WTC11 (cell line): Measurements from ENCODE around the gene FLRT1. TPM values are rescaled to one million over a fixed set of nuclear protein-coding genes. Genes with fewer than 3 reads are reported as not detected.

Experiments
- ATAC-seq: fragments of 200-7000 bp; cut with Tn5 transposase; 2 replicates; pipeline ENCODE4 v1.10.0; 2021; ENCODE audit warnings: mild to moderate bottlenecking, moderate library complexity
- CTCF ChIA-PET: fragments of 300-600 bp; sonication (Branson Sonifier 250); formaldehyde crosslinking; loops from one replicate; lab custom pipeline; 2021; ENCODE audit warnings: antibody characterized with exemption; lab: Charles Lee
- POLR2A ChIA-PET: fragments of 350-600 bp; sonication (Branson Sonifier 250); formaldehyde crosslinking; loops from one replicate; lab custom pipeline; 2021; ENCODE audit warnings: antibody characterized with exemption; lab: Charles Lee
- DNase-seq: peaks from one replicate; pipeline ENCODE4 v3.0.0; 2021; ENCODE audit warnings: low spot score
- H3K27ac Mint-ChIP-seq: 2 replicates; pipeline ENCODE4 v1.8.0; 2021; ENCODE audit warnings: mixed read lengths
- H3K27me3 Mint-ChIP-seq: 2 replicates; pipeline ENCODE4 v1.8.0; 2021; ENCODE audit warnings: low read depth, mild to moderate bottlenecking, moderate library complexity, mixed read lengths
- H3K36me3 Mint-ChIP-seq: 2 replicates; pipeline ENCODE4 v1.8.0; 2021; ENCODE audit warnings: mixed read lengths
- H3K4me1 Mint-ChIP-seq: 2 replicates; pipeline ENCODE4 v1.8.0; 2022; ENCODE audit warnings: mixed read lengths
- H3K4me3 Mint-ChIP-seq: 2 replicates; pipeline ENCODE4 v1.8.0; 2021; ENCODE audit warnings: mild to moderate bottlenecking, moderate library complexity, mixed read lengths
- H3K9me3 Mint-ChIP-seq: 2 replicates; pipeline ENCODE4 v1.8.0; 2021; ENCODE audit warnings: mixed read lengths
- ATF1 ChIP-seq: sonication (generic); formaldehyde crosslinking; IDR thresholded peaks from 2 replicates; pipeline ENCODE4 v1.8.1; 2023; ENCODE audit warnings: mild to moderate bottlenecking, moderate library complexity, missing genetic modification reagents
- CBFB ChIP-seq: sonication (generic); formaldehyde crosslinking; IDR thresholded peaks from 2 replicates; pipeline ENCODE4 v1.8.1; 2022; ENCODE audit warnings: mild to moderate bottlenecking, low read depth, missing genetic modification reagents
- CREB1 ChIP-seq: sonication (generic); formaldehyde crosslinking; IDR thresholded peaks from 2 replicates; pipeline ENCODE4 v1.8.0; 2023; ENCODE audit warnings: mild to moderate bottlenecking, missing genetic modification reagents
- CREM ChIP-seq: sonication (generic); formaldehyde crosslinking; IDR thresholded peaks from 2 replicates; pipeline ENCODE4 v1.8.1; 2022; ENCODE audit warnings: mild to moderate bottlenecking, missing genetic modification reagents, moderate library complexity
- EMX1 ChIP-seq: fragments of 250-450 bp; sonication (Bioruptor Pico); IDR thresholded peaks from 2 replicates; pipeline ENCODE4 v1.8.0; 2021; ENCODE audit warnings: mild to moderate bottlenecking
- ESRRA ChIP-seq: sonication (generic); formaldehyde crosslinking; IDR thresholded peaks from 2 replicates; pipeline ENCODE4 v1.8.1; 2022; ENCODE audit warnings: mild to moderate bottlenecking, missing genetic modification reagents, borderline replicate concordance
- FOXJ3 ChIP-seq: sonication (generic); formaldehyde crosslinking; IDR thresholded peaks from 2 replicates; pipeline ENCODE4 v1.9.0; 2021; ENCODE audit warnings: missing genetic modification reagents, mild to moderate bottlenecking, borderline replicate concordance
- FOXK1 ChIP-seq: sonication (generic); formaldehyde crosslinking; IDR thresholded peaks from 2 replicates; pipeline ENCODE4 v1.8.0; 2022; ENCODE audit warnings: mild to moderate bottlenecking, moderate library complexity, missing genetic modification reagents
- FOXP1 ChIP-seq: sonication (generic); formaldehyde crosslinking; IDR thresholded peaks from 2 replicates; pipeline ENCODE4 v1.8.0; 2022; ENCODE audit warnings: missing genetic modification reagents, mild to moderate bottlenecking, moderate library complexity, borderline replicate concordance
- HMGA2 ChIP-seq: fragments of 250-450 bp; sonication (Bioruptor Pico); IDR thresholded peaks from 2 replicates; pipeline ENCODE4 v1.4.0; 2021; ENCODE audit warnings: mild to moderate bottlenecking, moderate library complexity
- KAT7 ChIP-seq: sonication (generic); formaldehyde crosslinking; IDR thresholded peaks from 2 replicates; pipeline ENCODE4 v1.8.1; 2023; ENCODE audit warnings: missing genetic modification reagents, mild to moderate bottlenecking, borderline replicate concordance
- MYBL2 ChIP-seq: sonication (generic); formaldehyde crosslinking; IDR thresholded peaks from 2 replicates; pipeline ENCODE4 v1.8.1; 2023; ENCODE audit warnings: mild to moderate bottlenecking, moderate library complexity, missing genetic modification reagents
- NFYB ChIP-seq: sonication (generic); formaldehyde crosslinking; conservative IDR thresholded peaks from 2 replicates; pipeline ENCODE4 v1.8.0; 2022; ENCODE audit warnings: low read depth, missing genetic modification reagents
- NR2C2 ChIP-seq: sonication (generic); formaldehyde crosslinking; IDR thresholded peaks from 2 replicates; pipeline ENCODE4 v1.8.0; 2022; ENCODE audit warnings: mild to moderate bottlenecking, missing genetic modification reagents
- NR3C1 ChIP-seq: sonication (generic); formaldehyde crosslinking; conservative IDR thresholded peaks from 2 replicates; pipeline ENCODE4 v1.8.1; 2023; ENCODE audit warnings: low read depth, mild to moderate bottlenecking, missing genetic modification reagents
- OVOL2 ChIP-seq: fragments of 250-450 bp; sonication (Bioruptor Pico); IDR thresholded peaks from 2 replicates; pipeline ENCODE4 v1.9.0; 2021; ENCODE audit warnings: mild to moderate bottlenecking, borderline replicate concordance
- PRRX2 ChIP-seq: fragments of 250-450 bp; sonication (Bioruptor Pico); IDR thresholded peaks from 2 replicates; pipeline ENCODE4 v1.8.0; 2021; ENCODE audit warnings: mild to moderate bottlenecking
- RORB ChIP-seq: fragments of 250-450 bp; sonication (Bioruptor Pico); IDR thresholded peaks from 2 replicates; pipeline ENCODE4 v1.9.0; 2021; ENCODE audit warnings: mild to moderate bottlenecking
- SMAD3 ChIP-seq: sonication (generic); formaldehyde crosslinking; IDR thresholded peaks from 2 replicates; pipeline ENCODE4 v1.8.0; 2022; ENCODE audit warnings: missing genetic modification reagents, mild to moderate bottlenecking, borderline replicate concordance
- SOX15 ChIP-seq: fragments of 250-450 bp; sonication (Bioruptor Pico); IDR thresholded peaks from 2 replicates; pipeline ENCODE4 v1.9.0; 2021; ENCODE audit warnings: mild to moderate bottlenecking
- TCF7 ChIP-seq: sonication (generic); formaldehyde crosslinking; IDR thresholded peaks from 2 replicates; pipeline ENCODE4 v1.8.0; 2022; ENCODE audit warnings: mild to moderate bottlenecking, low read depth, missing genetic modification reagents, moderate library complexity
- TEAD4 ChIP-seq: sonication (generic); formaldehyde crosslinking; IDR thresholded peaks from 2 replicates; pipeline ENCODE4 v1.8.0; 2022; ENCODE audit warnings: mild to moderate bottlenecking, missing genetic modification reagents
- ZNF121 ChIP-seq: sonication (generic); formaldehyde crosslinking; IDR thresholded peaks from 2 replicates; pipeline ENCODE4 v1.8.0; 2023; ENCODE audit warnings: missing genetic modification reagents
- ZNF263 ChIP-seq: sonication (generic); formaldehyde crosslinking; IDR thresholded peaks from 2 replicates; pipeline ENCODE4 v1.8.1; 2022; ENCODE audit warnings: low read depth, mild to moderate bottlenecking, moderate library complexity, missing genetic modification reagents
- ZNF423 ChIP-seq: fragments of 250-450 bp; sonication (Bioruptor Pico); IDR thresholded peaks from 2 replicates; pipeline ENCODE4 v2.1.2; 2022; ENCODE audit warnings: mild to moderate bottlenecking, moderate library complexity
- ZNF671 ChIP-seq: fragments of 250-450 bp; sonication (Bioruptor Pico); IDR thresholded peaks from 2 replicates; pipeline ENCODE4 v1.8.0; 2021; ENCODE audit warnings: mild to moderate bottlenecking
- total RNA-seq: library from RNA; stranded (reverse); gene quantifications from 3 replicates; pipeline ENCODE4 v1.2.3, GENCODE V29; 2021
- TF ChIP-seq, protein P1 (sequence below): sonication (generic); formaldehyde crosslinking; IDR thresholded peaks from 2 replicates; pipeline ENCODE4 v1.8.1; 2023; ENCODE audit warnings: mild to moderate bottlenecking, missing genetic modification reagents, moderate library complexity
- TF ChIP-seq, protein P2 (sequence below): sonication (generic); formaldehyde crosslinking; IDR thresholded peaks from 2 replicates; pipeline ENCODE4 v1.8.1; 2023; ENCODE audit warnings: mild to moderate bottlenecking, missing genetic modification reagents
- TF ChIP-seq, protein P3 (sequence below): sonication (generic); formaldehyde crosslinking; IDR thresholded peaks from 2 replicates; pipeline ENCODE4 v1.8.0; 2022; ENCODE audit warnings: mild to moderate bottlenecking, missing genetic modification reagents
- TF ChIP-seq, protein P4 (sequence below): fragments of 250-450 bp; sonication (Bioruptor Pico); IDR thresholded peaks from 2 replicates; pipeline ENCODE4 v2.1.2; 2022; ENCODE audit warnings: mild to moderate bottlenecking, moderate library complexity
- TF ChIP-seq, protein P5 (sequence below): sonication (generic); formaldehyde crosslinking; IDR thresholded peaks from 2 replicates; pipeline ENCODE4 v1.8.0; 2022; ENCODE audit warnings: mild to moderate bottlenecking, missing genetic modification reagents
- TF ChIP-seq, protein P6 (sequence below): sonication (generic); formaldehyde crosslinking; IDR thresholded peaks from 2 replicates; pipeline ENCODE4 v1.8.1; 2022; ENCODE audit warnings: mild to moderate bottlenecking, missing genetic modification reagents, moderate library complexity, borderline replicate concordance

FLRT1 gene
- total RNA-seq, 1 experiment from 2014 or later, result 0.20 TPM

DNA sequence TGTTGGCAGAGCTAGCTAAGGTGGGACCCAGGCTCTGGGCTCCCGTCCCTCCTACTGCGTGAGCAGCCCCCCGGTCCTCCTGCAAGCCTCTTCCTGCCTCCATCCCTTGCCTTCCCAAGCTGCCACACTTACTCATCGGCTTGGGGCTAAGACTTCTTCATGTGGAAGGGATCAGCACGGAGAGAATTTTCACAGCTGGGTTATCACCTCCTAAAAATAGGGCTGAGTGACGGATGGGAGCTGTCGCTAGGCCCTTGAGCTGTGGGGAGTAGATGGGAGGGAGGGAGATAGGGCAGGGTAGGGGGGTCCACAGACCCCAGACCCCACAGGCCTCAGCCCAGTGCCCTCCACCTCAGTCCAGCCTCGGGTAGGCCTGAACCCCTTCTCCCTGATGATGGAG, 41.0 kb downstream of the FLRT1 start:
- CTCF ChIA-PET, result interaction anchor here (0.6 to 2.0 kb wide), 7 partner anchors 12 to 743 kb away, joined by 3 to 6 read pairs (median 3); no protein-coding TSS in a partner anchor
- Mint-ChIP-seq H3K9me3 (no peaks in the 10 kb centered on the region), H3K27me3 (peaks cover 94% of the 10 kb centered on the region), H3K4me3 (no peak overlapping the region), H3K36me3 (no peaks in the 10 kb centered on the region), H3K4me1 (no peaks in the 10 kb centered on the region)
- DNase-seq, result no peak
- POLR2A ChIA-PET, result interaction anchor here (0.6 kb wide), 1 partner anchor 12 kb away, joined by 3 read pairs; no protein-coding TSS in a partner anchor
- TF ChIP-seq ZNF263 (CRISPR knock-in tag), result no peak
- TF ChIP-seq EMX1 (CRISPR knock-in tag), result no peak
- no peak for TF ChIP-seq RORB (CRISPR knock-in tag)
- TF ChIP-seq NR2C2 (CRISPR knock-in tag), result no peak
- no peak for TF ChIP-seq HMGA2
- no peak for TF ChIP-seq CREB1 (CRISPR knock-in tag)
- TF ChIP-seq FOXJ3, result no peak
- TF ChIP-seq NFYB (CRISPR knock-in tag), result no peak
- TF ChIP-seq ZNF671 (CRISPR knock-in tag), result no peak
- no peak for TF ChIP-seq ZNF423 (CRISPR knock-in tag)
- no peak for TF ChIP-seq OVOL2
- TF ChIP-seq, protein P1, sequence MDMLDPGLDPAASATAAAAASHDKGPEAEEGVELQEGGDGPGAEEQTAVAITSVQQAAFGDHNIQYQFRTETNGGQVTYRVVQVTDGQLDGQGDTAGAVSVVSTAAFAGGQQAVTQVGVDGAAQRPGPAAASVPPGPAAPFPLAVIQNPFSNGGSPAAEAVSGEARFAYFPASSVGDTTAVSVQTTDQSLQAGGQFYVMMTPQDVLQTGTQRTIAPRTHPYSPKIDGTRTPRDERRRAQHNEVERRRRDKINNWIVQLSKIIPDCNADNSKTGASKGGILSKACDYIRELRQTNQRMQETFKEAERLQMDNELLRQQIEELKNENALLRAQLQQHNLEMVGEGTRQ (CRISPR knock-in tag), result no peak
- no peak for TF ChIP-seq SMAD3 (CRISPR knock-in tag)
- TF ChIP-seq, protein P2, sequence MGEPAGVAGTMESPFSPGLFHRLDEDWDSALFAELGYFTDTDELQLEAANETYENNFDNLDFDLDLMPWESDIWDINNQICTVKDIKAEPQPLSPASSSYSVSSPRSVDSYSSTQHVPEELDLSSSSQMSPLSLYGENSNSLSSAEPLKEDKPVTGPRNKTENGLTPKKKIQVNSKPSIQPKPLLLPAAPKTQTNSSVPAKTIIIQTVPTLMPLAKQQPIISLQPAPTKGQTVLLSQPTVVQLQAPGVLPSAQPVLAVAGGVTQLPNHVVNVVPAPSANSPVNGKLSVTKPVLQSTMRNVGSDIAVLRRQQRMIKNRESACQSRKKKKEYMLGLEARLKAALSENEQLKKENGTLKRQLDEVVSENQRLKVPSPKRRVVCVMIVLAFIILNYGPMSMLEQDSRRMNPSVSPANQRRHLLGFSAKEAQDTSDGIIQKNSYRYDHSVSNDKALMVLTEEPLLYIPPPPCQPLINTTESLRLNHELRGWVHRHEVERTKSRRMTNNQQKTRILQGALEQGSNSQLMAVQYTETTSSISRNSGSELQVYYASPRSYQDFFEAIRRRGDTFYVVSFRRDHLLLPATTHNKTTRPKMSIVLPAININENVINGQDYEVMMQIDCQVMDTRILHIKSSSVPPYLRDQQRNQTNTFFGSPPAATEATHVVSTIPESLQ, result no peak
- TF ChIP-seq MYBL2, result no peak
- TF ChIP-seq, protein P3, sequence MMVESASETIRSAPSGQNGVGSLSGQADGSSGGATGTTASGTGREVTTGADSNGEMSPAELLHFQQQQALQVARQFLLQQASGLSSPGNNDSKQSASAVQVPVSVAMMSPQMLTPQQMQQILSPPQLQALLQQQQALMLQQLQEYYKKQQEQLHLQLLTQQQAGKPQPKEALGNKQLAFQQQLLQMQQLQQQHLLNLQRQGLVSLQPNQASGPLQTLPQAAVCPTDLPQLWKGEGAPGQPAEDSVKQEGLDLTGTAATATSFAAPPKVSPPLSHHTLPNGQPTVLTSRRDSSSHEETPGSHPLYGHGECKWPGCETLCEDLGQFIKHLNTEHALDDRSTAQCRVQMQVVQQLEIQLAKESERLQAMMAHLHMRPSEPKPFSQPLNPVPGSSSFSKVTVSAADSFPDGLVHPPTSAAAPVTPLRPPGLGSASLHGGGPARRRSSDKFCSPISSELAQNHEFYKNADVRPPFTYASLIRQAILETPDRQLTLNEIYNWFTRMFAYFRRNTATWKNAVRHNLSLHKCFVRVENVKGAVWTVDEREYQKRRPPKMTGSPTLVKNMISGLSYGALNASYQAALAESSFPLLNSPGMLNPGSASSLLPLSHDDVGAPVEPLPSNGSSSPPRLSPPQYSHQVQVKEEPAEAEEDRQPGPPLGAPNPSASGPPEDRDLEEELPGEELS (CRISPR knock-in tag), result no peak
- no peak for TF ChIP-seq ZNF121 (CRISPR knock-in tag)
- TF ChIP-seq CREM (CRISPR knock-in tag), result no peak
- TF ChIP-seq, all 79 proteins: peak for 0
- no peak for ATAC-seq
- H3K27ac Mint-ChIP-seq, result no peak overlapping the region

DNA sequence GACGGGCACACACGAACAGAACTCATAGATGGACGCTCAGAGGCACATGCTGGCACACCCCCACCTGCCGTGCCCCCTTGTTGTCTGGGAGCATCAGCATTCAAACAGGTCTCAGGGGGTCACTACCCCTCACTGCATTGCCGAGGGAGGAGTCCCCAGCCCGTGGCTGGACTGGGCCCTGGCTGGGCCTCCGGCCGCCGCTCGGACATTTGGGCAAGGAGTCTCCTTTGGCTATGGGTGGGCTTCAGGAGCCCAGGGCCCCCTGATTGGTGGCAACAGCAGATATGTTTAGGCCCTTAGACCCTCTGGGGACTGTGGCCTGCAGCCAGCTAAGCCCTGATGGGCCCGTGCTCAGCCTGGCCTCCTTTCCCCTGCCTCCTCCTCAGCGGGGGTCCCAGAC, 41.9 kb downstream of the FLRT1 start:
- H3K27me3 Mint-ChIP-seq, result peaks cover 96% of the 10 kb centered on the region
- ChIA-PET CTCF (interaction anchor here (0.6 to 2.0 kb wide), 5 partner anchors 11 to 742 kb away, joined by 3 to 6 read pairs (median 4); no protein-coding TSS in a partner anchor), POLR2A (no interaction called here)
- no peaks in the 10 kb centered on the region for H3K4me1 Mint-ChIP-seq
- H3K27ac Mint-ChIP-seq, result no peak overlapping the region
- H3K36me3 Mint-ChIP-seq, result no peaks in the 10 kb centered on the region
- ATAC-seq, result no peak
- no peak for DNase-seq
- no peak overlapping the region for H3K4me3 Mint-ChIP-seq
- no peaks in the 10 kb centered on the region for H3K9me3 Mint-ChIP-seq
- TF ChIP-seq CBFB (no peak), ESRRA (CRISPR knock-in tag) (no peak), TCF7 (CRISPR knock-in tag) (no peak), ATF1 (no peak), CREB1 (CRISPR knock-in tag) (no peak), SOX15 (CRISPR knock-in tag) (no peak), OVOL2 (no peak), TEAD4 (CRISPR knock-in tag) (no peak), KAT7 (CRISPR knock-in tag) (no peak), NFYB (CRISPR knock-in tag) (no peak), NR3C1 (CRISPR knock-in tag) (no peak), PRRX2 (no peak), FOXP1 (CRISPR knock-in tag) (no peak), FOXK1 (CRISPR knock-in tag) (no peak)
- TF ChIP-seq, protein P4, sequence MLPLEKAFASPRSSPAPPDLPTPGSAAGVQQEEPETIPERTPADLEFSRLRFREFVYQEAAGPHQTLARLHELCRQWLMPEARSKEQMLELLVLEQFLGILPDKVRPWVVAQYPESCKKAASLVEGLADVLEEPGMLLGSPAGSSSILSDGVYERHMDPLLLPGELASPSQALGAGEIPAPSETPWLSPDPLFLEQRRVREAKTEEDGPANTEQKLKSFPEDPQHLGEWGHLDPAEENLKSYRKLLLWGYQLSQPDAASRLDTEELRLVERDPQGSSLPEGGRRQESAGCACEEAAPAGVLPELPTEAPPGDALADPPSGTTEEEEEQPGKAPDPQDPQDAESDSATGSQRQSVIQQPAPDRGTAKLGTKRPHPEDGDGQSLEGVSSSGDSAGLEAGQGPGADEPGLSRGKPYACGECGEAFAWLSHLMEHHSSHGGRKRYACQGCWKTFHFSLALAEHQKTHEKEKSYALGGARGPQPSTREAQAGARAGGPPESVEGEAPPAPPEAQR (CRISPR knock-in tag), result no peak
- TF ChIP-seq, protein P5, sequence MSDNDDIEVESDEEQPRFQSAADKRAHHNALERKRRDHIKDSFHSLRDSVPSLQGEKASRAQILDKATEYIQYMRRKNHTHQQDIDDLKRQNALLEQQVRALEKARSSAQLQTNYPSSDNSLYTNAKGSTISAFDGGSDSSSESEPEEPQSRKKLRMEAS (CRISPR knock-in tag), result no peak
- TF ChIP-seq, protein P6, sequence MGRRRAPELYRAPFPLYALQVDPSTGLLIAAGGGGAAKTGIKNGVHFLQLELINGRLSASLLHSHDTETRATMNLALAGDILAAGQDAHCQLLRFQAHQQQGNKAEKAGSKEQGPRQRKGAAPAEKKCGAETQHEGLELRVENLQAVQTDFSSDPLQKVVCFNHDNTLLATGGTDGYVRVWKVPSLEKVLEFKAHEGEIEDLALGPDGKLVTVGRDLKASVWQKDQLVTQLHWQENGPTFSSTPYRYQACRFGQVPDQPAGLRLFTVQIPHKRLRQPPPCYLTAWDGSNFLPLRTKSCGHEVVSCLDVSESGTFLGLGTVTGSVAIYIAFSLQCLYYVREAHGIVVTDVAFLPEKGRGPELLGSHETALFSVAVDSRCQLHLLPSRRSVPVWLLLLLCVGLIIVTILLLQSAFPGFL (CRISPR knock-in tag), result no peak
